Fibroblast of villous mesenchyme (primary cell): ENCODE measurements around the gene SOX6. TPM values are rescaled to one million over a fixed set of nuclear protein-coding genes. Genes with fewer than 3 reads are reported as not detected.

Source experiments
- DNase-seq: peaks from one replicate; pipeline ENCODE4 v3.0.0-alpha.2; 2010; ENCODE audit warnings: low read depth
- H3K4me3 ChIP-seq: 2 replicates; pipeline ENCODE4 v1.5.1; 2011; ENCODE audit warnings: low read depth, mild to moderate bottlenecking, low read length
- CTCF ChIP-seq: IDR thresholded peaks from 2 replicates; pipeline ENCODE4 v1.5.1; 2012; ENCODE audit warnings: low read depth, mild to moderate bottlenecking, low read length; ENCODE audit not compliant: insufficient read depth
- total RNA-seq: library from RNA; depleted of rRNA; stranded (reverse); fragments of >200 nt; gene quantifications from 2 replicates; pipeline ENCODE4 v1.2.3, GENCODE V29; 2012

SOX6 gene
- total RNA-seq, 1 donor = 22.0 TPM

GRCh38 chr11:16297332-16297731, 59.0 kb downstream of the SOX6 start:
- no peak for DNase-seq
- no peak overlapping the region for H3K4me3 ChIP-seq
- no peak for TF ChIP-seq CTCF

GRCh38 chr11:16296273-16296672, 60.1 kb downstream of the SOX6 start:
- H3K4me3 ChIP-seq = no peak overlapping the region
- no peak for TF ChIP-seq CTCF
- DNase-seq = no peak

- no peak overlapping the region for H3K4me3 ChIP-seq
- DNase-seq = no peak
- TF ChIP-seq CTCF = no peak
These were observed 60.8 kb downstream of the SOX6 start for GRCh38 chr11:16295592-16295991.

- TF ChIP-seq CTCF = no peak
- H3K4me3 ChIP-seq = no peak overlapping the region
- DNase-seq = peak; percentile 30
These were observed 63.1 kb downstream of the SOX6 start for GRCh38 chr11:16293204-16293681.

GRCh38 chr11:16292167-16292859, 64.0 kb downstream of the SOX6 start:
- TF ChIP-seq CTCF = no peak
- DNase-seq = peak; percentile 36
- no peak overlapping the region for H3K4me3 ChIP-seq

- DNase-seq = peak; percentile 40
- no peak for TF ChIP-seq CTCF
- H3K4me3 ChIP-seq = no peak overlapping the region
These were observed 64.6 kb downstream of the SOX6 start for GRCh38 chr11:16291729-16292128.

GRCh38 chr11:16289541-16289940, 66.8 kb downstream of the SOX6 start:
- H3K4me3 ChIP-seq = no peak overlapping the region
- DNase-seq = no peak
- TF ChIP-seq CTCF = no peak
